IMR-90 (cell line): Measurements from ENCODE around the gene PCDH1. TPM values are rescaled to one million over a fixed set of nuclear protein-coding genes. Genes with fewer than 3 reads are reported as not detected.

Experiments used
- ATAC-seq: fragments of 200-7000 bp; cut with Tn5 transposase; 2 replicates; pipeline ENCODE4 v1.9.1; 2020; ENCODE audit warnings: low read depth, mild to moderate bottlenecking, moderate library complexity
- BruUV-seq: library from RNA; stranded (reverse); fragments of 400-500 nt; replicated peaks from 2 replicates; lab custom pipeline; 2021; lab: Mats Ljungman, UMichigan
- CTCF ChIA-PET: fragments of 300-600 bp; formaldehyde crosslinking; extraction: SDS; loops from one replicate; lab custom pipeline; 2021; ENCODE audit warnings: antibody characterized with exemption; lab: Yijun Ruan, JAX
- POLR2A ChIA-PET: fragments of 300-600 bp; sonication (Branson Sonifier 250); formaldehyde crosslinking; loops from one replicate; lab custom pipeline; 2022; ENCODE audit warnings: antibody characterized with exemption; ENCODE audit not compliant: unreplicated experiment; lab: Charles Lee
- DNase-seq: peaks from one replicate; pipeline ENCODE4 v3.0.0; 2013
- H2AFZ ChIP-seq: replicated peaks from 2 replicates; pipeline ENCODE3; 2013; ENCODE audit warnings: low read length, mild to moderate bottlenecking; ENCODE audit not compliant: poor library complexity
- H2AK5ac ChIP-seq: 2 replicates; pipeline ENCODE4 v1.6.1; 2013; ENCODE audit warnings: low read depth, low read length, inconsistent platforms
- H2AK9ac ChIP-seq: replicated peaks from 2 replicates; pipeline ENCODE3; 2013; ENCODE audit warnings: mild to moderate bottlenecking, low read depth, low read length, moderate library complexity; ENCODE audit not compliant: poor library complexity
- H2BK120ac ChIP-seq: 2 replicates; pipeline ENCODE4 v1.6.1; 2013; ENCODE audit warnings: low read depth, low read length, inconsistent platforms
- H2BK15ac ChIP-seq: 3 replicates; pipeline ENCODE4 v1.6.1; 2013; ENCODE audit warnings: low read depth, low read length, inconsistent platforms
- H2BK20ac ChIP-seq: 2 replicates; pipeline ENCODE4 v1.6.1; 2013; ENCODE audit warnings: low read depth, mild to moderate bottlenecking, inconsistent platforms, low read length, moderate library complexity
- H2BK5ac ChIP-seq: 2 replicates; pipeline ENCODE4 v1.6.1; 2013; ENCODE audit warnings: mild to moderate bottlenecking, low read depth, low read length, inconsistent platforms; ENCODE audit not compliant: poor library complexity, severe bottlenecking
- H3K14ac ChIP-seq: replicated peaks from 2 replicates; pipeline ENCODE4 v1.6.1; 2013; ENCODE audit warnings: low read depth, low read length, inconsistent platforms
- H3K18ac ChIP-seq: 2 replicates; pipeline ENCODE4 v1.6.1; 2013; ENCODE audit warnings: low read depth, low read length, control low read depth
- H3K23ac ChIP-seq: 2 replicates; pipeline ENCODE4 v1.6.1; 2013; ENCODE audit warnings: low read depth, low read length, inconsistent platforms
- H3K27ac ChIP-seq: 2 replicates; pipeline ENCODE4 v1.5.1; 2013; ENCODE audit warnings: mild to moderate bottlenecking, control low read depth, low read length; ENCODE audit not compliant: insufficient read depth
- H3K27me3 ChIP-seq: 2 replicates; pipeline ENCODE4 v1.6.1; 2013; ENCODE audit warnings: low read length; ENCODE audit not compliant: control insufficient read depth, insufficient read depth
- H3K36me3 ChIP-seq: 2 replicates; pipeline ENCODE4 v1.6.1; 2013; ENCODE audit warnings: low read length, mixed read lengths; ENCODE audit not compliant: control insufficient read depth, insufficient read depth
- H3K4ac ChIP-seq: 2 replicates; pipeline ENCODE4 v1.6.1; 2013; ENCODE audit warnings: low read depth, low read length, inconsistent platforms
- H3K4me1 ChIP-seq: 2 replicates; pipeline ENCODE4 v1.6.1; 2013; ENCODE audit warnings: low read length, mixed read lengths; ENCODE audit not compliant: control insufficient read depth, insufficient read depth
- H3K4me2 ChIP-seq: 2 replicates; pipeline ENCODE4 v1.6.1; 2013; ENCODE audit warnings: low read depth, mild to moderate bottlenecking, control low read depth, low read length, moderate library complexity
- H3K4me3 ChIP-seq: 2 replicates; pipeline ENCODE4 v1.5.1; 2013; ENCODE audit warnings: low read depth, mild to moderate bottlenecking, control low read depth, low read length, moderate library complexity; ENCODE audit not compliant: insufficient read depth
- H3K56ac ChIP-seq: 2 replicates; pipeline ENCODE4 v1.6.1; 2013; ENCODE audit warnings: low read length, inconsistent platforms; ENCODE audit not compliant: insufficient read depth; ENCODE audit errors: extremely low read depth
- H3K79me1 ChIP-seq, 2 experiments: 2 replicates each; pipeline ENCODE4 v1.6.1; 2013; ENCODE audit warnings: low read length in 2 of 2, inconsistent platforms in 1 of 2, low read depth in 1 of 2
- H3K9ac ChIP-seq: 2 replicates; pipeline ENCODE4 v1.6.1; 2013; ENCODE audit warnings: low read depth, low read length, control low read depth
- H3K9me1 ChIP-seq: 2 replicates; pipeline ENCODE4 v1.6.1; 2013; ENCODE audit warnings: low read length, inconsistent platforms; ENCODE audit not compliant: insufficient read depth
- H3K9me3 ChIP-seq: 2 replicates; pipeline ENCODE4 v1.6.1; 2013; ENCODE audit warnings: low read length; ENCODE audit not compliant: control insufficient read depth, insufficient read depth
- H4K20me1 ChIP-seq: 2 replicates; pipeline ENCODE4 v1.6.1; 2013; ENCODE audit warnings: low read length, inconsistent platforms; ENCODE audit not compliant: insufficient read depth
- H4K5ac ChIP-seq: 2 replicates; pipeline ENCODE4 v1.6.1; 2013; ENCODE audit warnings: mild to moderate bottlenecking, low read depth, low read length, control low read depth
- H4K8ac ChIP-seq, 2 experiments: 2 replicates each; pipeline ENCODE4 v1.6.1; 2013; ENCODE audit warnings: low read depth in 2 of 2, low read length in 2 of 2, control low read depth in 1 of 2, inconsistent platforms in 1 of 2
- H4K91ac ChIP-seq: 2 replicates; pipeline ENCODE4 v1.6.1; 2013; ENCODE audit warnings: low read depth, low read length, inconsistent platforms; ENCODE audit not compliant: insufficient read depth
- BHLHE40 ChIP-seq: fragments of 150-350 bp; IDR thresholded peaks from 2 replicates; pipeline ENCODE4 v1.6.1; 2016; ENCODE audit warnings: mild to moderate bottlenecking, low read depth, low read length
- CEBPB ChIP-seq: IDR thresholded peaks from 2 replicates; pipeline ENCODE4 v1.6.1; 2012; ENCODE audit warnings: low read depth, low read length, improper control_type of control experiment
- CHD1 ChIP-seq: IDR thresholded peaks from 2 replicates; pipeline ENCODE4 v1.6.1; 2012; ENCODE audit warnings: low read depth, low read length, improper control_type of control experiment
- CTCF ChIP-seq: conservative IDR thresholded peaks from 2 replicates; pipeline ENCODE4 v1.5.1; 2012; ENCODE audit warnings: mild to moderate bottlenecking, low read depth, low read length, improper control_type of control experiment
- ELK1 ChIP-seq: fragments of 150-350 bp; IDR thresholded peaks from 2 replicates; pipeline ENCODE4 v1.6.1; 2016; ENCODE audit warnings: low read depth, mild to moderate bottlenecking, low read length, moderate library complexity, borderline replicate concordance
- FOS ChIP-seq: fragments of 150-350 bp; IDR thresholded peaks from 2 replicates; pipeline ENCODE4 v1.6.1; 2016; ENCODE audit warnings: low read depth, low read length
- MAFK ChIP-seq: IDR thresholded peaks from 2 replicates; pipeline ENCODE4 v1.6.1; 2012; ENCODE audit warnings: low read depth, low read length, improper control_type of control experiment
- MAZ ChIP-seq: IDR thresholded peaks from 2 replicates; pipeline ENCODE4 v1.6.1; 2012; ENCODE audit warnings: low read depth, mild to moderate bottlenecking, low read length, improper control_type of control experiment, moderate library complexity, borderline replicate concordance
- MXI1 ChIP-seq: IDR thresholded peaks from 2 replicates; pipeline ENCODE4 v1.6.1; 2012; ENCODE audit warnings: low read depth, mild to moderate bottlenecking, low read length, moderate library complexity, borderline replicate concordance
- NFE2L2 ChIP-seq: fragments of 150-350 bp; IDR thresholded peaks from 2 replicates; pipeline ENCODE4 v1.6.1; 2016; ENCODE audit warnings: low read depth, mild to moderate bottlenecking, low read length
- POLR2A ChIP-seq: IDR thresholded peaks from 2 replicates; pipeline ENCODE4 v1.6.1; 2012; ENCODE audit warnings: mild to moderate bottlenecking, low read depth, low read length
- RAD21 ChIP-seq: IDR thresholded peaks from 2 replicates; pipeline ENCODE4 v1.6.1; 2012; ENCODE audit warnings: low read length, improper control_type of control experiment
- RCOR1 ChIP-seq: IDR thresholded peaks from 2 replicates; pipeline ENCODE4 v1.6.1; 2012; ENCODE audit warnings: mild to moderate bottlenecking, low read length, improper control_type of control experiment; ENCODE audit not compliant: insufficient replicate concordance
- RFX5 ChIP-seq: IDR thresholded peaks from 2 replicates; pipeline ENCODE4 v1.8.0; 2012; ENCODE audit warnings: low read depth, mild to moderate bottlenecking, low read length, moderate library complexity
- SMC3 ChIP-seq: fragments of 150-350 bp; IDR thresholded peaks from 2 replicates; pipeline ENCODE4 v1.6.1; 2016; ENCODE audit warnings: low read depth, mild to moderate bottlenecking, antibody characterized with exemption, low read length, moderate library complexity
- USF2 ChIP-seq: fragments of 150-350 bp; IDR thresholded peaks from 2 replicates; pipeline ENCODE4 v1.6.1; 2017; ENCODE audit warnings: mild to moderate bottlenecking, antibody characterized with exemption, low read length, low read depth
- WGBS, 2 experiments: methylation state at CpG; one replicate each; pipeline versions ENCODE4 v1.1.5 to v1.1.7; 2013; ENCODE audit warnings: missing lambda C conversion rate in 2 of 2; ENCODE audit not compliant: insufficient read length in 1 of 2; ENCODE audit errors: extremely low coverage in 2 of 2; 5-methylcytosine and 5-hydroxymethylcytosine counted together
- dilution Hi-C: fragments of 300-500 bp; cut with HindIII; formaldehyde crosslinking; loops from one replicate; pipeline ENCODE4 v1.14.3; 2018; ENCODE audit warnings: low sequenced_read_pairs; ENCODE audit not compliant: unreplicated experiment
- in situ Hi-C: fragments of 300-500 bp; cut with MboI; formaldehyde crosslinking; loops from 3 replicates; pipeline ENCODE4 v1.14.3; 2019; ENCODE audit warnings: low sequenced_read_pairs, inconsistent platforms, mixed read lengths
- intact Hi-C: fragments of 100-400 bp; cut with micrococcal nuclease; formaldehyde crosslinking; loops from 2 replicates; pipeline ENCODE4 v1.10.0; 2022
- polyA plus RNA-seq, 3 experiments: library from polyadenylated mRNA; depleted of rRNA; stranded (reverse); fragments of >200 nt; gene quantifications; 2 replicates each; pipeline ENCODE4 v1.2.3, GENCODE V29; 2012; ENCODE audit warnings: low replicate concordance in 1 of 3
- total RNA-seq: library from RNA; depleted of rRNA; stranded (reverse); fragments of >200 nt; gene quantifications from 2 replicates; pipeline ENCODE4 v1.2.3, GENCODE V29; 2012

Gene PCDH1
- total and polyA plus RNA-seq, 2 of the 4 experiments (the other 2 are of a cell fraction) = 0.74 to 0.90 TPM

GRCh38 chr5:141858079-141858765, 20.0 kb downstream of the PCDH1 start:
- Histone ChIP-seq H3K4me2 (no peak overlapping the region), H3K56ac (no peak overlapping the region), H3K4ac (no peak overlapping the region), H3K9me3 (no peaks in the 10 kb centered on the region), H4K8ac (no peak overlapping the region), H3K79me1 (no peaks in the 10 kb centered on the region), H2AK9ac (no peak overlapping the region), H3K4me1 (no peaks in the 10 kb centered on the region), H3K18ac (no peak overlapping the region), H3K14ac (no peak overlapping the region), H2BK15ac (no peak overlapping the region), H3K27me3 (peaks cover 47% of the 10 kb centered on the region), H2BK20ac (no peak overlapping the region), H3K27ac (no peak overlapping the region), H2BK5ac (no peak overlapping the region), H4K20me1 (no peaks in the 10 kb centered on the region), H4K91ac (no peak overlapping the region), H3K9ac (no peak overlapping the region), H2BK120ac (no peak overlapping the region), H3K36me3 (no peaks in the 10 kb centered on the region), H3K9me1 (no peaks in the 10 kb centered on the region), H4K5ac (no peak overlapping the region), H2AFZ (no peak overlapping the region), H3K4me3 (no peak overlapping the region), H3K23ac (no peak overlapping the region), H2AK5ac (no peak overlapping the region)
- dilution Hi-C loops = no loop called here
- DNase-seq (no peak), ATAC-seq (no peak)
- TF ChIP-seq CTCF (no peak), MAFK (no peak), CHD1 (no peak), RFX5 (no peak), NFE2L2 (no peak), ELK1 (no peak), USF2 (no peak), CEBPB (no peak), MAZ (no peak), SMC3 (no peak), BHLHE40 (no peak), FOS (no peak), POLR2A (no peak), RAD21 (no peak), MXI1 (no peak), RCOR1 (no peak)
- ChIA-PET CTCF (no interaction called here), POLR2A (no interaction called here)
- no TSS peak for BruUV-seq
- WGBS, 2 experiments = no CpG with 5 or more reads among the region's 5 CpGs
- intact Hi-C loops = no loop called here
- in situ Hi-C loops = no loop called here
